K562 (cell line): ENCODE results near the gene SMARCB1. TPM values are rescaled to one million over a fixed set of nuclear protein-coding genes. Genes with fewer than 3 reads are reported as not detected.
A peak's percentile ranks its signal among the peaks of the same experiment; 100 is the strongest.

ENCODE experiments used
- ATAC-seq: fragments of 200-7000 bp; cut with Tn5 transposase; 3 replicates; pipeline ENCODE4 v1.9.1; 2020; ENCODE audit warnings: moderate library complexity
- BruUV-seq: library from RNA; stranded (reverse); fragments of 400-500 nt; replicated peaks from 2 replicates; lab custom pipeline; 2021; lab: Mats Ljungman, UMichigan
- CTCF ChIA-PET: fragments of 300-600 bp; formaldehyde crosslinking; extraction: SDS; loops from one replicate; lab custom pipeline; 2021; ENCODE audit warnings: low intra/inter-chr PET ratio; lab: Yijun Ruan, JAX
- POLR2A ChIA-PET: fragments of 300-600, 350-650 bp; sonication (Branson Sonifier 250); formaldehyde crosslinking; extraction: SDS; loops from one replicate; lab custom pipeline; 2021; ENCODE audit warnings: antibody characterized with exemption, inconsistent platforms; lab: Yijun Ruan, JAX
- DNase-seq, 4 experiments: peaks; one replicate each; pipeline versions ENCODE4 v3.0.0 to v3.0.0-alpha.2; 2011 to 2018; ENCODE audit warnings: low spot score in 3 of 4, mixed read lengths in 3 of 4; ENCODE audit errors: extremely low read depth in 1 of 4
- FAIRE-seq: peaks from 2 replicates; lab custom pipeline; 2011; peaks lifted over from hg19 to GRCh38; lab: Jason Lieb, UNC
- H2AFZ ChIP-seq: 2 replicates; pipeline ENCODE4 v1.6.0; 2011; ENCODE audit warnings: low read depth, low read length, control low read depth, inconsistent platforms
- H3K27ac ChIP-seq: fragments of 200-600 bp; 3 replicates; pipeline ENCODE4 v1.8.0; 2011; ENCODE audit warnings: low read depth, mild to moderate bottlenecking, control low read depth, inconsistent platforms, low read length, moderate library complexity, mixed read lengths; ENCODE audit errors: extremely low read depth
- H3K27me3 ChIP-seq, 2 experiments: fragments of 300-600 bp in 1 of 2; 2 replicates in 1 of 2; 3 replicates in 1 of 2; pipeline versions ENCODE4 v1.6.0 to v1.8.0; 2011; ENCODE audit warnings: inconsistent platforms in 2 of 2, low read length in 2 of 2, mild to moderate bottlenecking in 1 of 2, mixed read lengths in 1 of 2, moderate library complexity in 1 of 2; ENCODE audit not compliant: control insufficient read depth in 2 of 2, insufficient read depth in 2 of 2
- H3K36me3 ChIP-seq: fragments of 300-600 bp; 3 replicates; pipeline ENCODE4 v1.8.0; 2011; ENCODE audit warnings: mild to moderate bottlenecking, low read length, inconsistent platforms; ENCODE audit not compliant: control insufficient read depth, insufficient read depth
- H3K4me1 ChIP-seq, 2 experiments: fragments of 200-600 bp in 1 of 2; replicated peaks in 1 of 2; 2 replicates in 1 of 2; 3 replicates in 1 of 2; pipeline versions ENCODE4 v1.5.1 to v1.8.0; 2011; ENCODE audit warnings: inconsistent platforms in 2 of 2, low read length in 2 of 2, mild to moderate bottlenecking in 1 of 2, mixed read lengths in 1 of 2, moderate library complexity in 1 of 2; ENCODE audit not compliant: control insufficient read depth in 2 of 2, insufficient read depth in 2 of 2
- H3K4me2 ChIP-seq: 2 replicates; pipeline ENCODE4 v1.6.1; 2011; ENCODE audit warnings: low read length, control low read depth, inconsistent platforms, mixed read lengths; ENCODE audit not compliant: insufficient read depth
- H3K4me3 ChIP-seq: fragments of 200-600 bp; sonication (generic), shearing (Covaris generic); 2 replicates; pipeline ENCODE4 v1.5.1; 2016; ENCODE audit warnings: control low read depth, inconsistent platforms
- H3K79me2 ChIP-seq: fragments of 200-600 bp; 3 replicates; pipeline ENCODE4 v1.8.0; 2011; ENCODE audit warnings: low read length, inconsistent platforms; ENCODE audit not compliant: control insufficient read depth, insufficient read depth
- H3K9ac ChIP-seq, 2 experiments: 2 replicates each; pipeline versions ENCODE4 v1.6.0 to v1.6.1; 2011; ENCODE audit warnings: low read depth in 2 of 2, low read length in 2 of 2, control low read depth in 1 of 2, inconsistent platforms in 1 of 2, mild to moderate bottlenecking in 1 of 2, mixed read lengths in 1 of 2; ENCODE audit not compliant: insufficient read depth in 1 of 2
- H3K9me1 ChIP-seq: one replicate; pipeline ENCODE4 v1.6.0; 2011; ENCODE audit warnings: inconsistent platforms, mild to moderate bottlenecking, low read length, moderate library complexity; ENCODE audit not compliant: control insufficient read depth, insufficient read depth
- H3K9me3 ChIP-seq: replicated peaks from 2 replicates; pipeline ENCODE4 v1.5.1; 2011; ENCODE audit warnings: low read depth, low read length, inconsistent platforms; ENCODE audit not compliant: control insufficient read depth, insufficient read depth
- H4K20me1 ChIP-seq: replicated peaks from 2 replicates; pipeline ENCODE4 v1.6.1; 2011; ENCODE audit warnings: low read length, inconsistent platforms, mixed read lengths; ENCODE audit not compliant: control insufficient read depth, insufficient read depth
- ATF7 ChIP-seq: fragments of 450-650 bp; IDR thresholded peaks from 2 replicates; pipeline ENCODE4 v1.7.1; 2014; ENCODE audit warnings: mild to moderate bottlenecking, moderate library complexity
- CHAMP1 ChIP-seq: fragments of 450-650 bp; IDR thresholded peaks from 2 replicates; pipeline ENCODE4 v1.6.1; 2016; ENCODE audit warnings: mild to moderate bottlenecking
- CREB5 ChIP-seq: fragments of 250-450 bp; sonication (Bioruptor Pico); IDR thresholded peaks from 2 replicates; pipeline ENCODE4 v1.5.0; 2020; ENCODE audit warnings: mild to moderate bottlenecking
- ETV1 ChIP-seq: fragments of 450-650 bp; conservative IDR thresholded peaks from 2 replicates; pipeline ENCODE4 v1.6.1; 2016; ENCODE audit warnings: missing genetic modification characterization, control low read depth, low read depth, missing compliant biosample characterization
- GTF3C2 ChIP-seq: IDR thresholded peaks from 3 replicates; pipeline ENCODE4 v1.6.1; 2011; ENCODE audit warnings: borderline replicate concordance, mild to moderate bottlenecking, moderate library complexity; ENCODE audit not compliant: insufficient read length; ENCODE audit errors: extremely low read depth
- NFRKB ChIP-seq: fragments of 450-650 bp; IDR thresholded peaks from 2 replicates; pipeline ENCODE4 v1.6.1; 2016; ENCODE audit warnings: low read depth
- RAD51 ChIP-seq: fragments of 450-650 bp; IDR thresholded peaks from 2 replicates; pipeline ENCODE4 v1.7.1; 2016; ENCODE audit warnings: low read depth, mild to moderate bottlenecking, borderline replicate concordance
- SETDB1 ChIP-seq: IDR thresholded peaks from one replicate; pipeline ENCODE4 v1.6.1; 2012; ENCODE audit warnings: low read length, control low read depth, inconsistent platforms
- ZFP36 ChIP-seq: fragments of 150-350 bp; IDR thresholded peaks from 2 replicates; pipeline ENCODE4 v1.6.1; 2018; ENCODE audit warnings: low read length, low read depth; ENCODE audit not compliant: partially characterized antibody
- ZNF592 ChIP-seq: fragments of 450-650 bp; IDR thresholded peaks from 2 replicates; pipeline ENCODE4 v1.6.1; 2017; ENCODE audit warnings: antibody characterized with exemption, mild to moderate bottlenecking
- WGBS: fragments of 100-300 bp; shearing (Covaris generic); methylation state at CpG from one replicate; pipeline ENCODE4 v1.1.6; 2016; ENCODE audit warnings: low coverage, mixed read lengths; ENCODE audit not compliant: insufficient coverage; ENCODE audit errors: missing lambda C conversion rate; 5-methylcytosine and 5-hydroxymethylcytosine counted together
- in situ Hi-C: fragments of 300-500 bp; cut with MboI; formaldehyde crosslinking; loops from 4 replicates; pipeline ENCODE4 v1.15.0; 2018; ENCODE audit warnings: inconsistent platforms, mixed read lengths
- intact Hi-C: fragments of 100-400 bp; cut with micrococcal nuclease; formaldehyde crosslinking; loops from 2 replicates; pipeline ENCODE4 v1.14.2; 2022
- polyA plus RNA-seq, 8 experiments: library from polyadenylated mRNA; depleted of rRNA in 4 of 8; stranded (reverse) in 5 of 8; unstranded in 3 of 8; fragments of >200 nt; fragmentation: Nextera tagmentation in 2 of 8; fragmentation: Illumina TruSeq in 1 of 8; extraction: Ambion mirVana in 2 of 8; extraction: Trizol in 1 of 8; gene quantifications; 2 replicates each; pipeline versions ENCODE4 v1.2.1 to v1.2.3, GENCODE V29; 2011 to 2014; ENCODE audit warnings: inconsistent platforms in 1 of 8, missing spikeins in 1 of 8
- total RNA-seq, 7 experiments: library from RNA; depleted of rRNA in 6 of 7; stranded (reverse); fragments of >200 nt in 6 of 7; fragmentation: Illumina TruSeq in 2 of 7; extraction: Trizol in 2 of 7; gene quantifications; 2 replicates each; pipeline versions ENCODE4 v1.2.1 to v1.2.3, GENCODE V29; 2011 to 2021; ENCODE audit warnings: low replicate concordance in 1 of 7

The SMARCB1 gene
- total and polyA plus RNA-seq, 9 of the 15 experiments (the other 6 are each of a cell fraction or from before 2014, with no cell fraction given): 1.2 to 113 (median 65.4) TPM

GRCh38 chr22:23781511-23782183 is 5.1 kb upstream of the SMARCB1 start:
- H3K4me2 ChIP-seq: no peak overlapping the region
- in situ Hi-C loops: no loop called here
- TF ChIP-seq GTF3C2 (no peak), CHAMP1 (no peak), CREB5 (CRISPR knock-in tag) (no peak), ATF7 (no peak), SETDB1 (no peak), ZFP36 (no peak), RAD51 (no peak), ZNF592 (no peak), NFRKB (no peak), ETV1 (tag) (no peak)

More at GRCh38 chr22:23781511-23782183, 5.1 kb upstream of the SMARCB1 start:
- FAIRE-seq: no peak
- intact Hi-C loops: no loop called here
- ChIA-PET CTCF (no interaction called here), POLR2A (no interaction called here)
- Histone ChIP-seq H2AFZ (peak overlapping the region; percentile 45; the same call in 1 of the 2 replicates), H3K27ac (no peak overlapping the region), H3K36me3 (no peaks in the 10 kb centered on the region), H3K4me1 (peaks cover 5 to 28% of the 10 kb centered on the region in 2 experiments; a peak in 3 of 5 replicates), H4K20me1 (no peaks in the 10 kb centered on the region), H3K9me1 (no peaks in the 10 kb centered on the region), H3K79me2 (no peaks in the 10 kb centered on the region), H3K27me3 (no peaks in the 10 kb centered on the region), H3K9me3 (no peaks in the 10 kb centered on the region), H3K9ac (peak overlapping the region in 1 of 2 experiments; percentile 50; a peak in 2 of 4 replicates), H3K4me3 (no peak overlapping the region)
- ATAC-seq: peak; percentile 46; the same call in 2 of the 3 replicates
- 25% methylated on average over 9 of the region's 14 CpGs for WGBS
- no TSS peak for BruUV-seq
- peak in 2 of 4 experiments; percentile 37 to 43 for DNase-seq
